ENCODE measurements around the gene ERC2.

- TF ChIP-seq POLR2A (IDR thresholded peaks at IDR 0.05; ENCODE audit: low read depth, low read length) (no peak), POLR2AphosphoS5 (IDR thresholded peaks at IDR 0.05; ENCODE audit: low read depth, low read length) (no peak), TAF1 (IDR thresholded peaks at IDR 0.05; ENCODE audit: low read depth, low read length) (no peak)
Measured at GRCh38 chr3:56423661-56424099, 44.6 kb downstream of the ERC2 start.
